CD4-positive, alpha-beta T cell treated with Interleukin-17A for 4 hours (primary cell): Measurements from ENCODE around the gene TIMD4.
"Not testable (repeated sequence)": the region's sequence is repeated elsewhere in the genome, so short reads cannot be mapped to it uniquely, and the experiment has no call there.

ENCODE experiments used
- DNase-seq: peaks from one replicate; pipeline ENCODE4 v3.0.0-alpha.2; 2020; ENCODE audit warnings: mixed read lengths

Gene TIMD4

GRCh38 chr5:156963125-156963524 is at the start of gene TIMD4:
TIMD4 (minus strand) TSS chr5:156963226; CDS start chr5:156963198, 28 bp downstream.
- no peak for DNase-seq

- DNase-seq = no peak
Observed at GRCh38 chr5:157006262-157006661, 43.2 kb upstream of the TIMD4 start.

GRCh38 chr5:157004893-157005551 is 42.0 kb upstream of the TIMD4 start:
- DNase-seq = no peak

GRCh38 chr5:156991714-156992113 is 28.7 kb upstream of the TIMD4 start:
- DNase-seq = no peak

GRCh38 chr5:156984064-156984463 is 21.0 kb upstream of the TIMD4 start:
- DNase-seq = no peak

GRCh38 chr5:156981481-156981880 is 18.5 kb upstream of the TIMD4 start:
- no peak for DNase-seq

GRCh38 chr5:156974328-156974727 is 11.3 kb upstream of the TIMD4 start:
- no peak for DNase-seq

- no peak for DNase-seq
Observed at GRCh38 chr5:156971848-156972525, 9.0 kb upstream of the TIMD4 start.

GRCh38 chr5:156971415-156971814 is 8.4 kb upstream of the TIMD4 start:
- no peak for DNase-seq

- DNase-seq = not testable (repeated sequence)
Observed at GRCh38 chr5:156967386-156967785, 4.4 kb upstream of the TIMD4 start.

- no peak for DNase-seq
Observed at GRCh38 chr5:156956321-156956720, 6.7 kb downstream of the TIMD4 start.

GRCh38 chr5:156951359-156951758 is 11.7 kb downstream of the TIMD4 start:
- DNase-seq = no peak

GRCh38 chr5:156950716-156951115 is 12.3 kb downstream of the TIMD4 start:
- no peak for DNase-seq

GRCh38 chr5:156949424-156949823 is 13.6 kb downstream of the TIMD4 start:
- no peak for DNase-seq

- DNase-seq = no peak
Observed at GRCh38 chr5:156947925-156948324, 15.1 kb downstream of the TIMD4 start.

- DNase-seq = no peak
Observed at GRCh38 chr5:156942064-156942463, 21.0 kb downstream of the TIMD4 start.

- DNase-seq = not testable (repeated sequence)
Observed at GRCh38 chr5:156940462-156940861, 22.6 kb downstream of the TIMD4 start.

GRCh38 chr5:156936972-156937371 is 26.1 kb downstream of the TIMD4 start:
- no peak for DNase-seq

GRCh38 chr5:156934450-156935211 is 28.4 kb downstream of the TIMD4 start:
- DNase-seq = peak; percentile 68

GRCh38 chr5:156929366-156929948 is 33.6 kb downstream of the TIMD4 start:
- no peak for DNase-seq

GRCh38 chr5:156927545-156927944 is 35.5 kb downstream of the TIMD4 start:
- DNase-seq = no peak

GRCh38 chr5:156925767-156926166 is 37.3 kb downstream of the TIMD4 start:
- not testable (repeated sequence) for DNase-seq

- DNase-seq = no peak
Observed at GRCh38 chr5:156922207-156922792, 40.7 kb downstream of the TIMD4 start.
